Measurements from ENCODE around the gene EXOC7. TPM values are rescaled to one million over a fixed set of nuclear protein-coding genes. Genes with fewer than 3 reads are reported as not detected.
"Not testable (repeated sequence)": the region's sequence is repeated elsewhere in the genome, so short reads cannot be mapped to it uniquely, and the experiment has no call there.

The EXOC7 gene
- total RNA-seq, 1 donor from 2014 or later: 117 TPM

GRCh38 chr17:76046064-76046463 is 57.5 kb downstream of the EXOC7 start:
- no peak for DNase-seq (ENCODE audit: low spot score)

- DNase-seq (ENCODE audit: low spot score): not testable (repeated sequence)
These were observed 59.0 kb downstream of the EXOC7 start for GRCh38 chr17:76044475-76045007.

- DNase-seq (ENCODE audit: low spot score): not testable (repeated sequence)
These were observed 60.7 kb downstream of the EXOC7 start for GRCh38 chr17:76042868-76043267.

- no peak for DNase-seq (ENCODE audit: low spot score)
These were observed 63.2 kb downstream of the EXOC7 start for GRCh38 chr17:76040376-76040775.

- DNase-seq (ENCODE audit: low spot score): no peak
These were observed 64.5 kb downstream of the EXOC7 start for GRCh38 chr17:76039121-76039520.

- no peak for DNase-seq (ENCODE audit: low spot score)
These were observed 65.5 kb downstream of the EXOC7 start for GRCh38 chr17:76038050-76038449.

GRCh38 chr17:76036497-76037261 is 66.9 kb downstream of the EXOC7 start:
- no peak for DNase-seq (ENCODE audit: low spot score)

GRCh38 chr17:76034428-76035350 is 68.9 kb downstream of the EXOC7 start:
- no peak for DNase-seq (ENCODE audit: low spot score)

- DNase-seq (ENCODE audit: low spot score): no peak
These were observed 70.4 kb downstream of the EXOC7 start for GRCh38 chr17:76033139-76033538.

GRCh38 chr17:76032780-76033108 is 70.8 kb downstream of the EXOC7 start:
- no peak for DNase-seq (ENCODE audit: low spot score)

- no peak for DNase-seq (ENCODE audit: low spot score)
These were observed 71.4 kb downstream of the EXOC7 start for GRCh38 chr17:76032073-76032779.

Small RNA genes lying within 50 kb of the gene (microRNA-seq; reads per million reads assigned to microRNA genes)
- gene MIR6868 (ENCODE audit: borderline number of aligned reads): 2.2 reads per million

Other genes starting within 250 kb of the EXOC7 start
- 125 TPM for gene WBP2, start 248.5 kb downstream of the EXOC7 start, total RNA-seq
- 35.7 TPM for gene TRIM47, start 225.2 kb downstream of the EXOC7 start, total RNA-seq
- 20.9 TPM for gene TRIM65, start 206.8 kb downstream of the EXOC7 start, total RNA-seq
- 70.8 TPM for gene MRPL38, start 198.9 kb downstream of the EXOC7 start, total RNA-seq
- gene FBF1, start 162.7 kb downstream of the EXOC7 start, total RNA-seq: 5.5 TPM
- gene ACOX1, start 124.6 kb downstream of the EXOC7 start, total RNA-seq: 148 TPM
- gene TEN1, start 124.5 kb downstream of the EXOC7 start, total RNA-seq: 17.7 TPM
- gene CDK3, start 102.9 kb downstream of the EXOC7 start, total RNA-seq: 4.3 TPM
- gene EVPL, start 76.5 kb downstream of the EXOC7 start, total RNA-seq: 0.16 TPM
- gene SRP68, start 31.3 kb downstream of the EXOC7 start, total RNA-seq: 69.1 TPM
- gene GALR2, start 29.0 kb downstream of the EXOC7 start, total RNA-seq: not detected
- not detected for gene ZACN, start 24.6 kb downstream of the EXOC7 start, total RNA-seq
- 0.16 TPM for gene FOXJ1, start 37.5 kb upstream of the EXOC7 start, total RNA-seq
- gene RNF157, start 136.7 kb upstream of the EXOC7 start, total RNA-seq: 28.0 TPM
- gene UBALD2, start 161.6 kb upstream of the EXOC7 start, total RNA-seq: 59.2 TPM
- gene QRICH2, start 204.5 kb upstream of the EXOC7 start, total RNA-seq: 1.3 TPM

All from mesenteric fat pad (tissue), 1 donor.